Measurements from ENCODE around the gene TSPAN17. TPM values are rescaled to one million over a fixed set of nuclear protein-coding genes. Genes with fewer than 3 reads are reported as not detected.

Gene TSPAN17
- total and polyA plus RNA-seq, 9 of the 15 experiments (the other 6 are each of a cell fraction or from before 2014, with no cell fraction given) = 0.73 to 58.3 (median 34.5) TPM

DNA sequence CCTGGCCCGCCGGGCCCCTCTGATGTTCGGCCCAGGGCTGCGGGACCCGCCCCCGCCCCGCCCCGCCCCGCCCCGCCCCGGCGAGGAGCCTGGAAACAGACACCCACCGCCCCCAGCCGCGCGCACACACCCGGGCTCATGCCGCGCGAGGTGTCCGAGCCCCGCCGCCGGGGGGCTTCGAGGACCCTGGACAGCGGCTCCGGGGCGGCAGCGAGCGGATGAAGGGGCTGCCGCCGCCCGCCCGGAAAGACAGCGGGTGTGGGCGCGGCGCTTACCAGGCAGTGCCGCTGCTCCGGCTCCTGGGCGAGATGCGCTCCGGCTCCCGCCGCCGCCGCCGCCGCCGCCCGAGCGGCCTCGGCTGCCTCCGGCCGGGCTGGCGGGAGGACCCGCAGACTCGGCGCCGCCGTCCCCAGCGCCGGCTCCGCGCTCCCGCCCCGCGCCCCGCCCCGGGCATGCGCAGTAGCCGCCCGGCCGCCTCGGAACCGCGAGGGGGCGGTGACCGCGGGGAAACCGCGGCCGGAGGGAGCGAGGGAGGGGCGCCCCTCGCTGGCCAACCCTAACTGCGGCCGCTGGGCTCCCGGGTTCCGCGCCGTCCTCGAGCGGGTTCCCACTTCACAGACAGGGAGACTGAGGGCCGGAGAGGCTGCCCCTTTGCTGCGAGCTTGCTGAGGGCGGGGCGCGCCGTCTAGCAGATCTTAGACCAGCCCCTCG lies 37.4 kb upstream of the TSPAN17 start, which contains the start of gene GPRIN1 (continued):
- TF ChIP-seq ZBTB7A (IDR thresholded peaks at IDR 0.05; ENCODE audit: borderline replicate concordance, control insufficient read depth, low read depth, low read length) (peak; percentile 90; the same call in 1 of the 2 replicates), NFIX (CRISPR knock-in tag; IDR thresholded peaks at IDR 0.05; ENCODE audit: low read depth) (no peak), ZNF239 (CRISPR knock-in tag; IDR thresholded peaks at IDR 0.05) (no peak), MIER1 (IDR thresholded peaks at IDR 0.05; ENCODE audit: low read depth) (peak; percentile 45; the same call in 1 of the 2 replicates), RAD21 (CRISPR knock-in tag; conservative IDR thresholded peaks at IDR 0.05 in 1 of 2, IDR thresholded peaks at IDR 0.05 in 1 of 2) (peak in 1 of 2 experiments; percentile 54; a peak in 3 of 4 replicates), TEAD4 (IDR thresholded peaks at IDR 0.05; ENCODE audit: low read length) (no peak), TEAD4 (CRISPR knock-in tag; IDR thresholded peaks at IDR 0.05; ENCODE audit: borderline replicate concordance) (no peak), ZNF695 (CRISPR knock-in tag; IDR thresholded peaks at IDR 0.05) (no peak), SETDB1 (IDR thresholded peaks at IDR 0.05; ENCODE audit: low read length) (no peak), ZNF551 (CRISPR knock-in tag; IDR thresholded peaks at IDR 0.05) (no peak), BHLHE40 (IDR thresholded peaks at IDR 0.05; ENCODE audit: low read length) (no peak), NCOA6 (IDR thresholded peaks at IDR 0.05) (peak; percentile 74; the same call in 1 of the 2 replicates), CHCHD3 (CRISPR knock-in tag; IDR thresholded peaks at IDR 0.05) (no peak), TCF3 (CRISPR knock-in tag; IDR thresholded peaks at IDR 0.05) (no peak), MAFK (IDR thresholded peaks at IDR 0.05; ENCODE audit: low read length) (no peak), TOE1 (IDR thresholded peaks at IDR 0.05; ENCODE audit: borderline replicate concordance) (no peak), TOE1 (CRISPR knock-in tag; IDR thresholded peaks at IDR 0.05; ENCODE audit: borderline replicate concordance, low read depth) (no peak), U2AF1 (optimal IDR thresholded peaks at IDR 0.05; ENCODE audit: low read depth, low read length) (no peak)
- TF ChIP-seq, protein P1, sequence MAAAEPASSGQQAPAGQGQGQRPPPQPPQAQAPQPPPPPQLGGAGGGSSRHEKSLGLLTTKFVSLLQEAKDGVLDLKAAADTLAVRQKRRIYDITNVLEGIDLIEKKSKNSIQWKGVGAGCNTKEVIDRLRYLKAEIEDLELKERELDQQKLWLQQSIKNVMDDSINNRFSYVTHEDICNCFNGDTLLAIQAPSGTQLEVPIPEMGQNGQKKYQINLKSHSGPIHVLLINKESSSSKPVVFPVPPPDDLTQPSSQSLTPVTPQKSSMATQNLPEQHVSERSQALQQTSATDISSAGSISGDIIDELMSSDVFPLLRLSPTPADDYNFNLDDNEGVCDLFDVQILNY (CRISPR knock-in tag; IDR thresholded peaks at IDR 0.05) = no peak
- TF ChIP-seq, protein P2, sequence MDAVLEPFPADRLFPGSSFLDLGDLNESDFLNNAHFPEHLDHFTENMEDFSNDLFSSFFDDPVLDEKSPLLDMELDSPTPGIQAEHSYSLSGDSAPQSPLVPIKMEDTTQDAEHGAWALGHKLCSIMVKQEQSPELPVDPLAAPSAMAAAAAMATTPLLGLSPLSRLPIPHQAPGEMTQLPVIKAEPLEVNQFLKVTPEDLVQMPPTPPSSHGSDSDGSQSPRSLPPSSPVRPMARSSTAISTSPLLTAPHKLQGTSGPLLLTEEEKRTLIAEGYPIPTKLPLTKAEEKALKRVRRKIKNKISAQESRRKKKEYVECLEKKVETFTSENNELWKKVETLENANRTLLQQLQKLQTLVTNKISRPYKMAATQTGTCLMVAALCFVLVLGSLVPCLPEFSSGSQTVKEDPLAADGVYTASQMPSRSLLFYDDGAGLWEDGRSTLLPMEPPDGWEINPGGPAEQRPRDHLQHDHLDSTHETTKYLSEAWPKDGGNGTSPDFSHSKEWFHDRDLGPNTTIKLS (IDR thresholded peaks at IDR 0.05; ENCODE audit: borderline replicate concordance, low read depth) = no peak
- TF ChIP-seq, protein P3, sequence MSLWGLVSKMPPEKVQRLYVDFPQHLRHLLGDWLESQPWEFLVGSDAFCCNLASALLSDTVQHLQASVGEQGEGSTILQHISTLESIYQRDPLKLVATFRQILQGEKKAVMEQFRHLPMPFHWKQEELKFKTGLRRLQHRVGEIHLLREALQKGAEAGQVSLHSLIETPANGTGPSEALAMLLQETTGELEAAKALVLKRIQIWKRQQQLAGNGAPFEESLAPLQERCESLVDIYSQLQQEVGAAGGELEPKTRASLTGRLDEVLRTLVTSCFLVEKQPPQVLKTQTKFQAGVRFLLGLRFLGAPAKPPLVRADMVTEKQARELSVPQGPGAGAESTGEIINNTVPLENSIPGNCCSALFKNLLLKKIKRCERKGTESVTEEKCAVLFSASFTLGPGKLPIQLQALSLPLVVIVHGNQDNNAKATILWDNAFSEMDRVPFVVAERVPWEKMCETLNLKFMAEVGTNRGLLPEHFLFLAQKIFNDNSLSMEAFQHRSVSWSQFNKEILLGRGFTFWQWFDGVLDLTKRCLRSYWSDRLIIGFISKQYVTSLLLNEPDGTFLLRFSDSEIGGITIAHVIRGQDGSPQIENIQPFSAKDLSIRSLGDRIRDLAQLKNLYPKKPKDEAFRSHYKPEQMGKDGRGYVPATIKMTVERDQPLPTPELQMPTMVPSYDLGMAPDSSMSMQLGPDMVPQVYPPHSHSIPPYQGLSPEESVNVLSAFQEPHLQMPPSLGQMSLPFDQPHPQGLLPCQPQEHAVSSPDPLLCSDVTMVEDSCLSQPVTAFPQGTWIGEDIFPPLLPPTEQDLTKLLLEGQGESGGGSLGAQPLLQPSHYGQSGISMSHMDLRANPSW (CRISPR knock-in tag; IDR thresholded peaks at IDR 0.05) = no peak
- TF ChIP-seq, protein P4, sequence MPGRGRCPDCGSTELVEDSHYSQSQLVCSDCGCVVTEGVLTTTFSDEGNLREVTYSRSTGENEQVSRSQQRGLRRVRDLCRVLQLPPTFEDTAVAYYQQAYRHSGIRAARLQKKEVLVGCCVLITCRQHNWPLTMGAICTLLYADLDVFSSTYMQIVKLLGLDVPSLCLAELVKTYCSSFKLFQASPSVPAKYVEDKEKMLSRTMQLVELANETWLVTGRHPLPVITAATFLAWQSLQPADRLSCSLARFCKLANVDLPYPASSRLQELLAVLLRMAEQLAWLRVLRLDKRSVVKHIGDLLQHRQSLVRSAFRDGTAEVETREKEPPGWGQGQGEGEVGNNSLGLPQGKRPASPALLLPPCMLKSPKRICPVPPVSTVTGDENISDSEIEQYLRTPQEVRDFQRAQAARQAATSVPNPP (IDR thresholded peaks at IDR 0.05; ENCODE audit: borderline replicate concordance, insufficient read depth, insufficient read length) = no peak
